GM12872 (cell line): ENCODE measurements around the gene CAPN11.

Experiments used
- TF ChIP-seq, protein P1 (sequence below): IDR thresholded peaks from 3 replicates; pipeline ENCODE4 v1.5.1; 2011; ENCODE audit warnings: low read depth, mild to moderate bottlenecking, low read length, moderate library complexity; ENCODE audit not compliant: insufficient read depth

Gene CAPN11

DNA sequence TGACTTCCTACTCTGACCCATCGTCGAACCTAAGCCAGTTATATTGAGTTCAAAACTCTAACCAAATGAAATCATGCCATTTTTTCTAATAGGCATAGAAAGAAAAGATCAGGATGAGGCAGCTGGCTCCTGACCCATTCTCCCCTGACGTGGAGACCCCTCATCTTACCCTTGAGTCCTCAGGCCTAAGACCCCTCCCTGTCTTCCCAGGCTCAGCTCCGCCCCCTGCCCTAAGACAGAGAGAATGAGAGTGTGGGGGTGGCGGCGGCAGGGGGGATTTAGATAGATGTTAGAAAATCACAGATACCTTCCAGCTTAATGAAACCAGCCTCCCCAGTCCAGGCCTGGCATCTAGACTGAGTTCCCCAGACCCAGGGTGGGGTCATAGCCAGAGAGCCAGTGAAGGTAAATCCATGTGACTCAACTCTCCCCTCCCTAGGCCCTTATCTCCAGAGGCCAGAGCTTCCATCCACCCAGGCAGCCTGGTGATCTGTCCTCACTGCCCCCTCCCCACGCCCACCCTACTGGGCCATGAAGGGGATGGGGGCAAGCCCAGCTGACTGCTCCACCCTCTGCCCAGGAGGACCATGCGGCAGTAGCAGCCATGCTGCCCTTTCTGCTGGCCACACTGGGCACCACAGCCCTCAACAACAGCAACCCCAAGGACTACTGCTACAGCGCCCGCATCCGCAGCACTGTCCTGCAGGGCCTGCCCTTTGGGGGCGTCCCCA is 24.5 kb upstream of the CAPN11 start:
- TF ChIP-seq, protein P1, sequence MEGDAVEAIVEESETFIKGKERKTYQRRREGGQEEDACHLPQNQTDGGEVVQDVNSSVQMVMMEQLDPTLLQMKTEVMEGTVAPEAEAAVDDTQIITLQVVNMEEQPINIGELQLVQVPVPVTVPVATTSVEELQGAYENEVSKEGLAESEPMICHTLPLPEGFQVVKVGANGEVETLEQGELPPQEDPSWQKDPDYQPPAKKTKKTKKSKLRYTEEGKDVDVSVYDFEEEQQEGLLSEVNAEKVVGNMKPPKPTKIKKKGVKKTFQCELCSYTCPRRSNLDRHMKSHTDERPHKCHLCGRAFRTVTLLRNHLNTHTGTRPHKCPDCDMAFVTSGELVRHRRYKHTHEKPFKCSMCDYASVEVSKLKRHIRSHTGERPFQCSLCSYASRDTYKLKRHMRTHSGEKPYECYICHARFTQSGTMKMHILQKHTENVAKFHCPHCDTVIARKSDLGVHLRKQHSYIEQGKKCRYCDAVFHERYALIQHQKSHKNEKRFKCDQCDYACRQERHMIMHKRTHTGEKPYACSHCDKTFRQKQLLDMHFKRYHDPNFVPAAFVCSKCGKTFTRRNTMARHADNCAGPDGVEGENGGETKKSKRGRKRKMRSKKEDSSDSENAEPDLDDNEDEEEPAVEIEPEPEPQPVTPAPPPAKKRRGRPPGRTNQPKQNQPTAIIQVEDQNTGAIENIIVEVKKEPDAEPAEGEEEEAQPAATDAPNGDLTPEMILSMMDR: no peak

DNA sequence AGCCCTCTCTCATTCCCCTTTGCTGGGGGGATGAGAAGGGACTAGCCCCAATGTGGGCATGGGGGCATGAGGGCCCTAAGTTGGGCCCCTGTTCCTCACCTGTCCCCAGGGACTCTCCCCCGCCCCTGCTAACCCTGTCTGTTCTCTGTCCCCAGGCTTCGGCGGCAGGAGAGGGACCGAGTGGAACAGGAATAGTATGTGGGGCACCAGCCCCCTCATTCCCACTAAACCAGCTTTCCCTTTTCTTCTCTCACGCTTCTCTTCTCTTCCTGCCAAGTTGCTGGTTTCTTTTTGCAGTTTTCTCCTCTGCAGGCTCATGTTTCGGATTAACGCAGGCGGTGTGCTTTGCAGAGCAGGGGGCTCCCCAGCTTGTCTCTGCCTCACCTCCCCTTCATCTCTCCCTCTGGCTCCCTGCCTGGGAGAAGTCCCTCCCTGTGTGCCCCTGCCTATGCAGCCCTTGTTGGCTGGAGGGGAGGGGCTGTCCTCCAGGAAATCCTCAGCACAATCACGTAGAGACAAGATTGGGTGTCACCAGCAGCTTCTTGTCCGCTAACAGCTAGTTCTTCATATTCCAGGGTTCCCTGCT is 23.4 kb upstream of the CAPN11 start:
- TF ChIP-seq, protein P1: no peak

DNA sequence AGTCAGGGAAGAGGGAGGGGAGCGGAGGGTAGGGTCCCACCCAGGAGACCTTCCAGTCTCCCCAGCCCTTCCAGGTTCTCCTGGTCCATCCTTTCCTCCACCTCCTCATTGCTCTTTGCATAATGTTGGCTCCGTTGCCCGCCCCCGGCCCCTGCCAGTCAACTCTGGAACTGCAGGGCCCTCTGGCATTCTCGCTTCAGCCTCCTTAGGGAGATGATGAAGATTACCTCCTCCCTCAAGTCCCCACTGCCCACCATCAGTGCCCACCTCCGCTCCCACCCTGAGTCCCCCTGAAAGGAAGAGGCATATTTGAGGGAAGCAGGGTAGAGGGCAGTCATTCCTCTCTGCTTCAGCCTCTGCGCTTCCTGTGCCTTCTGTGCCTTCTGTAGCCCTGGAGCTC is 22.7 kb upstream of the CAPN11 start:
- TF ChIP-seq, protein P1: no peak

DNA sequence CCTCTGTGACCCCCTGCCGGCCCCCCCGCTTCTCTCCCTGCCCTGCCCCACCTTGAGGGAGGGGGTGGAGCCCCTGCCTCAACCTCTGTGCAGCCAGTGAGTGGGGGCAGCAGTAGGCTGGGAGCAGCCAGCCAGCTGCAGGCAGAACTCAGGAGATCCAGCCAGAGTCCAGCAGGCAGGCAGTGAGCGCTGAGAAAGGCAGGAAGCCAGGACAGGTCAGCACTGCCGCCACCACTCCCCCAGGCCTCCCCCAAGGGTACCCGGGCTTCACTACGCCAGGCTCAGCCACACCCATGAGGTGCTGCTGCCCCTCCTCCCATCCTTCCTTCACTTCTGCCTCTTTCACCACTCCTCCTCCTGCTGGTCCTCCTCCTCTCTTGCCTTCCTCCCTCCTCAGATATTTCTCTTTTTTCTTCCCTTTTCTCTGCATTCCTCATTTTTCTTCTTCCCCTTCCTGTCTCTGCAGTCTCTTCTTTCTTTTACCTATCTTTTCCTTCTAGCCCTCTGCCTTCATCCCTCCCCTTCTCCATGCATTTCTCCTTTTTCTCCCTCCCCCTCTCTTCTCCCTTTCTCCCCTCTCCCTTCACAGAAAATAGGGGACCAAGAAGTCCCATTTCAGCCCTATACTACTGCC is 19.8 kb upstream of the CAPN11 start:
- TF ChIP-seq, protein P1: no peak

DNA sequence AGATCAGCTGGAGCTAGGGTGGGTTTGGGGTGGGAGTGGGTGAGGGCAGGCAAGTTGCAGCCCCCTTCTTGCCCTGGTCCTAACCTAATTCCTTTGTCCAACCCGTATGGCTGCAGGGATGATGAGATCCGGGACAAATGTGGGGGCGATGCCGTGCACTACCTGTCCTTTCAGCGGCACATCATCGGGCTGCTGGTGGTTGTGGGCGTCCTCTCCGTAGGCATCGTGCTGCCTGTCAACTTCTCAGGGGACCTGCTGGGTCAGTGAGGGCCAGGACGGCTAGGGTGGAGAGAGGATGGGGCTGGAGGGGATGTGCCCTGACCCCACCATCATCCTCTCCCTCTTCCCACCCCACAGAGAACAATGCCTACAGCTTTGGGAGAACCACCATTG is 19.3 kb upstream of the CAPN11 start:
- TF ChIP-seq, protein P1: no peak

DNA sequence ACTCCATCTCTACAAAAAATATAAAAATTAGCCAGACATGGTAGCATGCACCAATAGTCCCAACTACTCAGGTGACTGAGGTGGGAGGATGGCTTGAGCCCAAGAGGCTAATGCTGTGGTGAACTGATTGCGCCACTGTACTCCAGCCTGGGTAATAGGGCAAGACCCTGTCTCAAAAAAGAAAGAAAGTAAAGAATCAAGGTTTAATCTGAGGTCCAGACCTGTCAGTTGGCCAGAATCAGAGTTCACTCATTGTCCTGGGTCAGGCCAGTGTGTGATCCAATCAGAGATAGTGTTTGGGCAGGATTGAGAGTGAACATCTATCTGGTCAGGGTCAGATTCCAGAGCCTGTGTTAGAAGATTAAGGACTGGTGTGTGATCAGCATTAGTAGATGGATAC is 15.8 kb upstream of the CAPN11 start:
- TF ChIP-seq, protein P1: no peak

DNA sequence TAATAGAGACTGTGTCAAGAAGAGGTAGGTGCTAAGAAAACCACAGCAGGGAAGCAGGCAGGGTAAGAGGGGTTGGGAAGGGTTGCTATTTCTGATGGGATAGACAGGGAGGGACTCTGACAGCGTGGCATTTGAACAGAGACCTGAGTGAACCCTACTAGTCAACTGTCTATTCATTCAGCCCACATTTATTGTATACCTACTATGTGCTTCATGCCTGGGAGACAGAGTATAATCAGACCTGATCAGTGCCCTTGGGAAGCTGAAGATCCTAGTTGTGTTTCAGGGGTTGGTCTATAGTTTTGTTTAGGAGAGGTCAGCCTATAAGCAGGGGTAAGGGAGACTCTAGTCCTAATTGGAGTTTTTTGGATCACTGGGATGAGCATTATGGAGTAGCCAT is 14.9 kb upstream of the CAPN11 start:
- TF ChIP-seq, protein P1: no peak
